Nephron progenitor cell (in vitro differentiated cells): Measurements from ENCODE around the gene GOLGA6L7.

Source experiments
- DNase-seq: peaks from one replicate; pipeline ENCODE4 v3.0.0; 2021
- H3K27ac Mint-ChIP-seq: 2 replicates; pipeline ENCODE4 v1.8.0; 2021; ENCODE audit warnings: mild to moderate bottlenecking, moderate library complexity, mixed read lengths
- H3K27me3 Mint-ChIP-seq: 2 replicates; pipeline ENCODE4 v1.8.0; 2021; ENCODE audit warnings: mild to moderate bottlenecking, low read depth, mixed read lengths; ENCODE audit not compliant: poor library complexity
- H3K36me3 Mint-ChIP-seq: 2 replicates; pipeline ENCODE4 v1.8.0; 2021; ENCODE audit warnings: low read depth, mixed read lengths
- H3K4me1 Mint-ChIP-seq: 2 replicates; pipeline ENCODE4 v1.8.0; 2021; ENCODE audit warnings: mixed read lengths
- H3K4me3 Mint-ChIP-seq: 2 replicates; pipeline ENCODE4 v1.8.0; 2021; ENCODE audit warnings: mild to moderate bottlenecking, moderate library complexity, mixed read lengths
- H3K9me3 Mint-ChIP-seq: 2 replicates; pipeline ENCODE4 v1.8.0; 2021; ENCODE audit warnings: mild to moderate bottlenecking, moderate library complexity, mixed read lengths
- TF ChIP-seq, protein P1 (sequence below): fragments of 200-600 bp; sonication (generic); IDR thresholded peaks from 2 replicates; pipeline ENCODE4 v1.5.0; 2021; ENCODE audit warnings: antibody characterized with exemption

The GOLGA6L7 gene

DNA sequence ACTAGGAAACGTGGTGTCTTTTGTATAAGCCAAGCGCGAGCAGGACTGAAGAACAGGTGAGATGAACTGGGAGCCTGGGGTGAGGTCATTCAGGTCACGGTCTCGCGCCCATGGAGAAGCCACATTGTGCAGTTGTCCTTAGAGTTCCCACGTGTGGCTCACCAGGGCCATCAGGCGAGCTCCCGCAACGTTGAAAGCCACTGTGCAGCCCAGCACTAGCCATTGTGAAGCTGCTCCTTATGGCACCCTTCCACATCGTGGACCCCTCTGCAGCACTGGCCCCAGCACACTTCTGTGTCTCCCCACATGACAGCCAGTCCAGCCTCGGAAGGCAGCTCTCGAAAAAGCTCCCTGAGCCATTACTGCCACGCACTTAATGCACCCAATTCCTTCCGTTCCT is 29.8 kb upstream of the GOLGA6L7 start:
- Mint-ChIP-seq H3K4me3 (no peak overlapping the region), H3K36me3 (no peaks in the 10 kb centered on the region), H3K27me3 (peaks cover 13% of the 10 kb centered on the region), H3K4me1 (peaks cover 30% of the 10 kb centered on the region), H3K9me3 (no peaks in the 10 kb centered on the region), H3K27ac (no peak overlapping the region)
- no peak for DNase-seq
- TF ChIP-seq, protein P1, sequence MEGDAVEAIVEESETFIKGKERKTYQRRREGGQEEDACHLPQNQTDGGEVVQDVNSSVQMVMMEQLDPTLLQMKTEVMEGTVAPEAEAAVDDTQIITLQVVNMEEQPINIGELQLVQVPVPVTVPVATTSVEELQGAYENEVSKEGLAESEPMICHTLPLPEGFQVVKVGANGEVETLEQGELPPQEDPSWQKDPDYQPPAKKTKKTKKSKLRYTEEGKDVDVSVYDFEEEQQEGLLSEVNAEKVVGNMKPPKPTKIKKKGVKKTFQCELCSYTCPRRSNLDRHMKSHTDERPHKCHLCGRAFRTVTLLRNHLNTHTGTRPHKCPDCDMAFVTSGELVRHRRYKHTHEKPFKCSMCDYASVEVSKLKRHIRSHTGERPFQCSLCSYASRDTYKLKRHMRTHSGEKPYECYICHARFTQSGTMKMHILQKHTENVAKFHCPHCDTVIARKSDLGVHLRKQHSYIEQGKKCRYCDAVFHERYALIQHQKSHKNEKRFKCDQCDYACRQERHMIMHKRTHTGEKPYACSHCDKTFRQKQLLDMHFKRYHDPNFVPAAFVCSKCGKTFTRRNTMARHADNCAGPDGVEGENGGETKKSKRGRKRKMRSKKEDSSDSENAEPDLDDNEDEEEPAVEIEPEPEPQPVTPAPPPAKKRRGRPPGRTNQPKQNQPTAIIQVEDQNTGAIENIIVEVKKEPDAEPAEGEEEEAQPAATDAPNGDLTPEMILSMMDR = no peak

GRCh38 chr15:28876845-28877185 is 28.4 kb upstream of the GOLGA6L7 start:
- no peak for DNase-seq
- Mint-ChIP-seq H3K9me3 (peaks cover 3% of the 10 kb centered on the region), H3K4me1 (peaks cover 32% of the 10 kb centered on the region), H3K36me3 (no peaks in the 10 kb centered on the region), H3K27me3 (peaks cover 14% of the 10 kb centered on the region), H3K27ac (no peak overlapping the region), H3K4me3 (no peak overlapping the region)
- TF ChIP-seq, protein P1 = no peak

GRCh38 chr15:28876131-28876844 is 27.8 kb upstream of the GOLGA6L7 start:
- H3K9me3 Mint-ChIP-seq = peaks cover 3% of the 10 kb centered on the region
- H3K27me3 Mint-ChIP-seq = peaks cover 14% of the 10 kb centered on the region
- H3K4me1 Mint-ChIP-seq = peaks cover 30% of the 10 kb centered on the region
- H3K4me3 Mint-ChIP-seq = no peak overlapping the region
- no peaks in the 10 kb centered on the region for H3K36me3 Mint-ChIP-seq
- TF ChIP-seq, protein P1 = no peak
- no peak for DNase-seq
- no peak overlapping the region for H3K27ac Mint-ChIP-seq

GRCh38 chr15:28875461-28876000 is 27.1 kb upstream of the GOLGA6L7 start:
- no peak for DNase-seq
- peaks cover 14% of the 10 kb centered on the region for H3K27me3 Mint-ChIP-seq
- TF ChIP-seq, protein P1 = no peak
- H3K4me3 Mint-ChIP-seq = no peak overlapping the region
- H3K36me3 Mint-ChIP-seq = no peaks in the 10 kb centered on the region
- peaks cover 6% of the 10 kb centered on the region for H3K9me3 Mint-ChIP-seq
- peaks cover 26% of the 10 kb centered on the region for H3K4me1 Mint-ChIP-seq
- H3K27ac Mint-ChIP-seq = no peak overlapping the region

DNA sequence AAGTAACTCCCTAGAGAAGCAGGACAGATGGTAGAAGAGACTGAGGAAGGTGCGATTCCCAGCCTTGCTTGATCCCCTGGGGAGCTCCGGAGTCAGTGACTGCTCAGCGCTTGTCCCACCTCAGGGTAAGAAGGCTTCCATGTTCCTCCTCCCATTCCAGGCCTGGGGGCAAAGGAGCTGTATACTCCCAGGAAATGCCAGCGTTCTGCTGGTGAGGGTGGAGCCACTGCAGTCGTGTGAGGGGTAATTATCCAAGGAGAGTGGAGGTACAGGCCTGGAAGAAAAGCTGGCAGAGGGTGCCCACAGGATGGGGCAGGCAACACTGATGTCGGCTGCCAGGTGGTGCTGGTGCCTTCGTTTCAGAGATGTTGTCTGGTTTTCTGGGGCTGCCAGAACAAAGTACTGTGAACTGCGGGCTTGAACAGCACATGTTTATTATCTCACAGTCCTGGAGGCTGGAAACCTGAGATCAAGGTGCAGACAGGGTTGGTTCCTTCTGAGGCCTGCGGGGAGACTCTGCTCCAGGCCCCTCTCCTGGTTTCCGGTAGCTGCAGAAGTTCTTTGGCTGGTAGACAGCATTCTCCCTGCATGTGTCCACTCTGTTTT is 25.2 kb upstream of the GOLGA6L7 start:
- Mint-ChIP-seq H3K9me3 (peaks cover 11% of the 10 kb centered on the region), H3K27me3 (peaks cover 11% of the 10 kb centered on the region), H3K27ac (no peak overlapping the region), H3K4me3 (no peak overlapping the region), H3K4me1 (peaks cover 26% of the 10 kb centered on the region), H3K36me3 (no peaks in the 10 kb centered on the region)
- DNase-seq = no peak
- TF ChIP-seq, protein P1 = no peak
